G401 (cell line): ENCODE measurements around the gene MRPL16. TPM values are rescaled to one million over a fixed set of nuclear protein-coding genes. Genes with fewer than 3 reads are reported as not detected.
"Not testable (repeated sequence)": the region's sequence is repeated elsewhere in the genome, so short reads cannot be mapped to it uniquely, and the experiment has no call there.

Experiments used
- DNase-seq: peaks from one replicate; pipeline ENCODE4 v3.0.0-alpha.2; 2015; ENCODE audit warnings: low spot score
- in situ Hi-C: cut with HindIII; loops from 2 replicates; pipeline ENCODE4 v1.10.0; 2016; ENCODE audit warnings: low sequenced_read_pairs, mixed read lengths
- total RNA-seq: library from RNA; depleted of rRNA; stranded (reverse); fragments of >200 nt; shearing (Covaris generic); gene quantifications from 2 replicates; pipeline ENCODE4 v1.2.3, GENCODE V29; 2014; rRNA removed

The MRPL16 gene
- total RNA-seq = 103 and 124 TPM in 2 replicates

GRCh38 chr11:59810189-59810910, at the start of gene MRPL16:
MRPL16 (minus strand) TSS chr11:59810778; CDS start chr11:59810658, 120 bp downstream.
- DNase-seq = peak; percentile 89
- in situ Hi-C loops = no loop called here

GRCh38 chr11:59859673-59860072, 49.1 kb upstream of the MRPL16 start:
- in situ Hi-C loops = no loop called here
- DNase-seq = no peak

DNA sequence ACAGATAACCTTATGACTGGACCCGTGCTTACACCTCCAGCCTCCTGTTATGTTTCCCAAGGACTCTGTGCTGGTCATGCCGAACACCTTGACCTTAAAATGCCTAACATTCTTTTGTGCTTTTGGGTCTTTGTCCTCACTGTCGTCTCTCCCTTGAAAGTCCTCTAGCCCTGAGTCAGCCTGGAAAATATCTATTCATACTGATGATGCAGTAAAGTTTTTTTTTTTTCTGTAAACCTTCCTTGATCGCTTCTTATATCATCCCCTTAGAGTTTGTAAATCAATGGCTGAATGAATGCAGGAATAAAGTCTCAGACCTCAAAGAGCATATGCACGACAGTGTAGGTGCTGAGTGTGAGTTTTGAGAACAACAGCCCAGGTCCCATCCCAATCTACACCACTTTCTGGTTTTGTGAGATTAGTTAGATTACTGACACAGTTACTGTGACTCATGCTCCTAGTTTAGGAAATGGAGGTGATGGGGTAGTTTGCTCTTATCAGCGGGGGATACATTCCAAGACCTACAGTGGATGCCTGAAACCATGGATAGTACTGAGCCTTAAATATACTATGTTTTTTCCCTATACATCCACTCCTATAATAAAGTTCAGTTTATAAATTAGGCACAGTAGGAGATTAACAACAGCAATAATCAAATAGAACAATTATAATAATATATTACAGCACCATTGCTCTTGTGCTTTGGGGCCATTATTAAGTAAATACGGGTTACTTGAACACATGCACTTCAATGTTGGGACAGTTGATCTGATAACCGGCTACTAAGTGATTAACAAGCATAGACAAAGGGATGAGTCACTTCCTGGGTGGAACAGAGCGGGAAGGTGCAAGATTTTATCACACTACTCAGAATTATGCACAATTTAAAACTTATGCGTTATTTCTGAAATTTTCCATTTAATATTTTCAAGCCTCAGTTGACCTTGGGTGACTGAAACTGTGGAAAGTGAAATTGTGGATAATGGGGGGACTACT, 47.2 kb upstream of the MRPL16 start:
- in situ Hi-C loops = no loop called here
- DNase-seq = no peak

- in situ Hi-C loops = no loop called here
These were observed 44.3 kb upstream of the MRPL16 start for GRCh38 chr11:59854871-59855270.

DNA sequence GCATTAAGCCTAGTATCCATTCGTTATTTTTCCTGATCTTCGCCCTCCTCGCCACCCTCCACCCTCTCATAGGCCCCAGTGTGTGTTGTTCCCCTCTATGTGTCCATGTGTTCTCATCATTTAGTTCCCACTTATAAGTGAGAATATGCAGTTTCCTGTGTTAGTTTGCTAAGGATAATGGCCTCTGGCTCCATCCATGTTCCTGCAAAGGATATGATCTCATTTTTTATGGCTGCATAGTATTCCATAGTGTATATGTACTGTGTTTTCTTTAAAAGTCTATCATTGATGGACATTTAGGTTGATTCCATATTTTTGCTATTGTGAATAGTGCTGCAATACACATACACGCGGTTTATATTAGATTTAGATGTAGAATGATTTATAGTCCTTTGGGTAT, 40.8 kb upstream of the MRPL16 start:
- in situ Hi-C loops, DNase-seq: not testable (repeated sequence)

More at GRCh38 chr11:59854871-59855270, 44.3 kb upstream of the MRPL16 start:
- no peak for DNase-seq

DNA sequence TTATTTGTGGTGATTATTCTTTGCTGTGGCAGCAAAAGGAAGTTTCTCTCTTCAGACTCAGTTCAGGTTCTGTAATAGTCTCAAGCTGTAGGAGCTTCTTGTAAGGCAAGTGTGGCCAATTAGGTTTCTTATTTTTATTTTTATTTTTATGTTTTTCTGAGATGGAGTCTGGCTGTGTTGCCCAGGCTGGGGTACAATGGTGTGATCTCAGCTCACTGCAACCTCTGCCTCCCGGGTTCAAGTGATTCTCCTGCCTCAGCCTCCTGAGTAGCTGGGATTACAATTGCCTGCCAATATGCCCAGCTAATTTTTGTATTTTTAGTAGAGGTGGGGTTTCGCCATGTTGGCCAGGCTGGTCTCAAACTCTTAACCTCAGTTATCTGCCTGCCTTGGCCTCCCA, 39.0 kb upstream of the MRPL16 start:
- DNase-seq, in situ Hi-C loops: not testable (repeated sequence)

GRCh38 chr11:59849129-59849528, 38.6 kb upstream of the MRPL16 start:
- DNase-seq = no peak
- in situ Hi-C loops = no loop called here

- in situ Hi-C loops, DNase-seq: not testable (repeated sequence)
These were observed 37.9 kb upstream of the MRPL16 start for GRCh38 chr11:59848439-59848838.

DNA sequence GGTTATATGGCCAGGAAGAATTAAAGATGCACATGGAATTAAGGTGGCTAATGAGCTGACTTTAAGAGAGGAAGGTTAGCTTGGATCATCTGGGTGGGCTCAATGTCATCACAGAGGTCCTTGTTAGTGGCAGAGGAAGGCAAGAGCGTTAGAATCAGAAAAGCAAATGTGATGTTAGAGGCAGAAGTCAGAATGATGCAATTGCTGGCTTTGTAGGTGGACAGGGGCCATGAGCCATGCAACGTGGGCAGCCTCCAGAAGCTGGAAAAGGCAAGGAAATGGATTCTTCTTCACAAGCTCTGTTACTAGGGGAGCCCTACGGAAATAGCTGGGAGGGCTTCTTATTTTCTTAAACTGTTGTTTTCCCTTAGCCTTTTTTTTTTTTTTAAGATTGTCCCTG, 37.0 kb upstream of the MRPL16 start:
- no peak for DNase-seq
- in situ Hi-C loops = no loop called here

DNA sequence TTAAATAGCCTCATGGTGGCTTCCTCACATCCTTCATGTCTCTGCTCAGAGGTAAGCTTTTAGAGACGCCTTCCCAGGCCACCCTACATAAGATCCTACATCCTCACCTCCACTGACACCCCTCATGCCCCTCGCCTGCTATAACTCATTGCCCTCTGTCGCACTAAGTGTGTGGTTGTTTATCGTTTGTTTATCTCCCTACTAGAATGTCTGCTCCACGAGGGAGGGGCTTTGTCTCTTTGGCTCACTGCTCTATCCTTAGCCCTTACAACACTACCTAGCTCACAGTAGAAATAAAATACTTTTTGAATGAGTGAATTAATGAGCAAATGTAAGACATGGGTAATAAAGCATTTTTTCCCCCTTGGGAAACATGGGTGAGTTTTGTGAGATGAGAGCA, 36.0 kb upstream of the MRPL16 start:
- in situ Hi-C loops = no loop called here
- no peak for DNase-seq

- in situ Hi-C loops = no loop called here
- no peak for DNase-seq
These were observed 34.8 kb upstream of the MRPL16 start, which contains the start of gene CBLIF for GRCh38 chr11:59845399-59845798. CBLIF (minus strand) TSS chr11:59845499; CDS start chr11:59845453, 46 bp downstream.

DNA sequence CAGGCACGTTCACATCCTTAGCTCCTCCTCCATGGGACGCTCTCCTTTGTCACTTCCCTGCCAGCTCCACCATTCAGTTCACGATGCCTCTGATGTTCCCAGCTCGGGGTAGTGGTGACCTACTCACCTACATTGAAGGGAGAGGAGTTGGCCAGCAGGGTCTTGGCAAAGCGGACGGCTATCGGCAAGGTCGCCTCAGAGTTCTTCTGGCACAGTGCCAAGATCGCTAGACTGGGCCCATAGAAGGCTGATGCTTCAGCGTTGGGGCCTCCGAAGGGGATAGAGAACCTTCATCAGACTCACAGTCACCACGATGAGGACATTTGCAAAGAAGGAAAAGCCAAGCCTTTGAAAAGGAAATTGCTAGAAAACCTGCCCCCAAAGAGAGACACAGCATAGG, 31.7 kb upstream of the MRPL16 start:
- in situ Hi-C loops = no loop called here
- no peak for DNase-seq

DNA sequence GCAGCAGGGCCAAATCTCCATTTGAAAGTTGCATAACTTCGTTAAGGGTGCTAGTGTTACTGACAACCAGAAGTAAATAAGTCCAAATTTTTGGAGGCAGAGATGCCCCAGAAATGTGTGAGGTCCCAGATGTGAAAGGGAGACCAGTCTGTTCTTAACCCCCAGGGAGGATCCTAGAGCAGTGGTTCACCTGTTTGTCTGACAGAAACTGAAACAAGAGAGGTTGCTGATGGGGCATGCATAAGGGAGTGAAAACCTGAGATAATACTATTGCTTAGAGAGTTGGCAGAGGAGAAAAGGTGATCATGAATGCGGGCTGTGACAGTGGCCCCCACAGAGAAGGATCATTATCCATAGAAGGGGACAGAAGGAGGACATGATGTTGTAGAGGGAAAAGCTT, 30.9 kb upstream of the MRPL16 start:
- DNase-seq = no peak
- in situ Hi-C loops = no loop called here

- in situ Hi-C loops = no loop called here
- DNase-seq = no peak
These were observed 29.0 kb upstream of the MRPL16 start for GRCh38 chr11:59839615-59840014.

- in situ Hi-C loops = no loop called here
- DNase-seq = no peak
These were observed 23.0 kb upstream of the MRPL16 start for GRCh38 chr11:59833602-59834001.

- in situ Hi-C loops = no loop called here
- DNase-seq = no peak
These were observed 18.8 kb upstream of the MRPL16 start for GRCh38 chr11:59829358-59829757.

DNA sequence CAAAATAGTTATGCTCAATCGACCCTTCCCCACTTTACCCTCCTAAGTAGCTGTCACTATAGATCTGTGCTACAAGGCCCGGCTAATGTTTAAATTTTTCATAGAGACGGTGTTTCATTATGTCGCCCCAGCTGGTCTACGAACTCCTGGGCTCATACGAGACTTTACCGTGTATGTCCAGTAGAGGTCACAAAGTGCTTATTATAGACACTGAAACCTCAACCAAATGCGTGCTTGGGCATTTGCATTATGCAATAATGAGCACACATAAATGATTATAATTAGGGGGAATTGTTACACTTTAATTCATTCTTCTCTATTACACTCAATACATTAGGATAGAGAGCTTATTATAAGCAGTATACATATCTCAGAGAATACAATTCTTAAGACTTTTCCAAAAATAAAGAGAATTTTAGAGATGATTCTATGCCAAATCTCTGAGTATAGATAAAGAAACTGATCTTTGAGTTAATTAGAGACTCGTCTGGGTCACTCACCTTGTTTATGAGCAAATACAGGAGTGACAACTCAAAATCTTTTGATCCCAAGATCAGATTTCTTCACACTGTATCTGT, 12.5 kb upstream of the MRPL16 start:
- peak; percentile 67 for DNase-seq
- in situ Hi-C loops = no loop called here

DNA sequence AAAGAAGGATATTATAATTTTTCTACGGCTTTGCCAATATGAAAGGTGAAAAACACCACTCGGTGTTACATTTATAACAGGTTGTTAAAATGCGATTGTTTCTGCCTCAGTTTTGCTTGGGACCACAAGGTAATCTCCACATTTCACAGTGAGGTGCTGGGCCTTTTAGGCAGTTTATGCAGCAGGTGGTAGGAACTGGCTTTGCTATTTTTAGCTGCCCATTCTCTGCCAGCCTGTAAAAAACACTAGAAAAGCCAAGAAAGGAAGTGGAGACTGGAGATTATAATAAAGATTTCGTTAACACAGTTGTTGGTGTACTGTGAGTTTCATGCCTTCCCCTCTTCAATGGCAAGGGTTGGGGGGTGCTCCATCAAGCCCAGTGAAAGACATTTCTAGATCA, 8.0 kb upstream of the MRPL16 start:
- in situ Hi-C loops = no loop called here
- peak; percentile 23 for DNase-seq

DNA sequence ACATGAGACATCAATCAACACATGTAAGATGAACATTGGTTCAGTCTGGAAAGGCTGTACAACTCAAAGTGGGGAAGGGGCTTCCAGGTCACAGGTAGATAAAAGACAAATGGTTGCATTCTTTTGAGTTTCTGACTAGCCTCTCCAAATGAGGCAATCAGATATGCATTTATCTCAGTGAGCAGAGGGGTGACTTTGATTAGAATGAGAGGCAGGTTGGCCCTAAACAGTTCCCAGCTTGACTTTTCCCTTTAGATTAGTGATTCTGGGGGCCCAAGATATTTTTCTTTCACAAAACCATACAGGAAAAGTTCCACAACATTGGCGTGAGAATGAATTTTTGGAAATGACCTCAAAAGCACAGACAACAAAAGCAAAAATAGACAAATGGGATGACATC, 5.9 kb upstream of the MRPL16 start:
- in situ Hi-C loops = not testable (repeated sequence)

GRCh38 chr11:59815754-59816153, 5.2 kb upstream of the MRPL16 start:
- no peak for DNase-seq
- in situ Hi-C loops = no loop called here

More for the DNA sequence above, 5.9 kb upstream of the MRPL16 start:
- not testable (repeated sequence) for DNase-seq
